ENCODE results near the gene SPIN2A.
A peak's percentile ranks its signal among the peaks of the same experiment; 100 is the strongest.
"Not testable (repeated sequence)": the region's sequence is repeated elsewhere in the genome, so short reads cannot be mapped to it uniquely, and the experiment has no call there.

Gene SPIN2A

GRCh38 chrX:57121162-57121755 lies 15.9 kb downstream of the SPIN2A start, which contains the start of gene SPIN2B:
SPIN2B (minus strand) TSS chrX:57121548.
- peak; percentile 80 for DNase-seq (ENCODE audit: extremely low spot score)
- POLR2A ChIA-PET = interaction anchor here (0.9 kb wide), 1 partner anchor 126 kb away, joined by 4 read pairs; the partner anchor contains the start of gene SPIN3
- TF ChIP-seq L3MBTL2 (conservative IDR thresholded peaks at IDR 0.05) (peak; percentile 80), FOXK2 (IDR thresholded peaks at IDR 0.05) (no peak)
- CTCF ChIA-PET = no interaction called here

- POLR2A ChIA-PET, CTCF ChIA-PET: not testable (repeated sequence)
- peak; percentile 7 for DNase-seq (ENCODE audit: extremely low spot score)
Observed at GRCh38 chrX:57120619-57121161, 16.5 kb downstream of the SPIN2A start.

- CTCF ChIA-PET = no interaction called here
- TF ChIP-seq FOXA1 (IDR thresholded peaks at IDR 0.05) = no peak
- no peak for TF ChIP-seq CTBP1 (IDR thresholded peaks at IDR 0.05; ENCODE audit: borderline replicate concordance)
- TF ChIP-seq ARNT (IDR thresholded peaks at IDR 0.05) = no peak
- TF ChIP-seq LEF1 (IDR thresholded peaks at IDR 0.05; ENCODE audit: borderline replicate concordance) = no peak
- TF ChIP-seq FOXK2 (IDR thresholded peaks at IDR 0.05) = no peak
- TF ChIP-seq TARDBP (IDR thresholded peaks at IDR 0.05) = no peak
- TF ChIP-seq L3MBTL2 (conservative IDR thresholded peaks at IDR 0.05) = no peak
- no peak for TF ChIP-seq SP1 (IDR thresholded peaks at IDR 0.05)
- no peak for TF ChIP-seq BHLHE40 (IDR thresholded peaks at IDR 0.05; ENCODE audit: borderline replicate concordance)
- no peak for TF ChIP-seq ZNF384 (IDR thresholded peaks at IDR 0.05)
- no peak for TF ChIP-seq FOXM1 (IDR thresholded peaks at IDR 0.05; ENCODE audit: borderline replicate concordance)
- no peak for DNase-seq (ENCODE audit: extremely low spot score)
- POLR2A ChIA-PET = no interaction called here
Observed at GRCh38 chrX:57119416-57119815, 17.8 kb downstream of the SPIN2A start.

- DNase-seq (ENCODE audit: extremely low spot score); POLR2A ChIA-PET; CTCF ChIA-PET: not testable (repeated sequence)
Observed at GRCh38 chrX:57117566-57117965, 19.6 kb downstream of the SPIN2A start.

GRCh38 chrX:57104921-57105398 lies 32.2 kb downstream of the SPIN2A start:
- CTCF ChIA-PET = no interaction called here
- POLR2A ChIA-PET = no interaction called here
- TF ChIP-seq HDGF (IDR thresholded peaks at IDR 0.05; ENCODE audit: borderline replicate concordance) = no peak
- TF ChIP-seq FOXA1 (IDR thresholded peaks at IDR 0.05) = no peak
- TF ChIP-seq NFRKB (IDR thresholded peaks at IDR 0.05) = no peak
- no peak for TF ChIP-seq LEF1 (IDR thresholded peaks at IDR 0.05; ENCODE audit: borderline replicate concordance)
- no peak for TF ChIP-seq L3MBTL2 (conservative IDR thresholded peaks at IDR 0.05)
- no peak for TF ChIP-seq SP1 (IDR thresholded peaks at IDR 0.05)
- DNase-seq (ENCODE audit: extremely low spot score) = no peak

GRCh38 chrX:57104406-57104805 lies 32.8 kb downstream of the SPIN2A start:
- POLR2A ChIA-PET = no interaction called here
- no peak for DNase-seq (ENCODE audit: extremely low spot score)
- TF ChIP-seq ARNT (IDR thresholded peaks at IDR 0.05) (no peak), SP1 (IDR thresholded peaks at IDR 0.05) (no peak), CTBP1 (IDR thresholded peaks at IDR 0.05; ENCODE audit: borderline replicate concordance) (no peak), BHLHE40 (IDR thresholded peaks at IDR 0.05; ENCODE audit: borderline replicate concordance) (no peak), FOXK2 (IDR thresholded peaks at IDR 0.05) (no peak), NFRKB (IDR thresholded peaks at IDR 0.05) (no peak), TARDBP (IDR thresholded peaks at IDR 0.05) (no peak)
- CTCF ChIA-PET = no interaction called here

- ChIA-PET CTCF (no interaction called here), POLR2A (no interaction called here)
- TF ChIP-seq L3MBTL2 (conservative IDR thresholded peaks at IDR 0.05) (no peak), SUZ12 (IDR thresholded peaks at IDR 0.05) (no peak), CTBP1 (IDR thresholded peaks at IDR 0.05; ENCODE audit: borderline replicate concordance) (no peak), FOXM1 (IDR thresholded peaks at IDR 0.05; ENCODE audit: borderline replicate concordance) (no peak), BHLHE40 (IDR thresholded peaks at IDR 0.05; ENCODE audit: borderline replicate concordance) (no peak), PKNOX1 (IDR thresholded peaks at IDR 0.05) (no peak), HDGF (IDR thresholded peaks at IDR 0.05; ENCODE audit: borderline replicate concordance) (no peak), FOXK2 (IDR thresholded peaks at IDR 0.05) (no peak), FOXA1 (IDR thresholded peaks at IDR 0.05) (no peak), ELF4 (IDR thresholded peaks at IDR 0.05) (no peak), TARDBP (IDR thresholded peaks at IDR 0.05) (no peak), SP1 (IDR thresholded peaks at IDR 0.05) (no peak), ARNT (IDR thresholded peaks at IDR 0.05) (no peak), ZNF384 (IDR thresholded peaks at IDR 0.05) (no peak), LEF1 (IDR thresholded peaks at IDR 0.05; ENCODE audit: borderline replicate concordance) (no peak)
- DNase-seq (ENCODE audit: extremely low spot score) = no peak
Observed at GRCh38 chrX:57103489-57103888, 33.7 kb downstream of the SPIN2A start.

GRCh38 chrX:57102918-57103317 lies 34.3 kb downstream of the SPIN2A start:
- DNase-seq (ENCODE audit: extremely low spot score); CTCF ChIA-PET; POLR2A ChIA-PET: not testable (repeated sequence)

Measured in HEK293T (cell line).